Measurements from ENCODE around the gene TSPAN18. TPM values are rescaled to one million over a fixed set of nuclear protein-coding genes. Genes with fewer than 3 reads are reported as not detected.
"Not testable (repeated sequence)": the region's sequence is repeated elsewhere in the genome, so short reads cannot be mapped to it uniquely, and the experiment has no call there.

The TSPAN18 gene
- total RNA-seq, 1 experiment from 2014 or later: not detected

GRCh38 chr11:44858796-44859527, 132.2 kb downstream of the TSPAN18 start:
- no peak for DNase-seq (ENCODE audit: low read depth, low spot score)
- in situ Hi-C loops (cut with HindIII; ENCODE audit: low pct_unique_long_range_greater_than_20kb, low sequenced_read_pairs): no loop called here

DNA sequence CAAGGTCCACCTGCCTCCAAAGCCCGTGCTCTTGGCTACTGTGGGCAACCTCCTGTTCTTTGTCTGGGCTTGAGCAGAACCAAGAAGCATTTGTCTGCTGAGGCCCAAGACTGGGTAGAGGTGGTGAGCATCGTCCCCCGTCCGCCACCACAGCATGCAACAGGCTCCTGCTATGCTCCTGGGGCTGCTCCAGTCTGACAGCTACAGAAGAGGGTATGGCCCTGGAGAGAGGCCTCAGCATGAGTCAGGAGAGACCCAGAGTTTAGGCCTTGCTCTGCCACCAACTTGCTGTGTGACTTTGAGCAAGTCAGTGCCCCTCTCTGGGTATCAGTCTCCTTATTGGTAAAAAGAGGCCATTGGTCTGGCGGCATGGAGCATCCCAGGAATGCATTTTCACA, 132.8 kb downstream of the TSPAN18 start:
- DNase-seq (ENCODE audit: low read depth, low spot score): no peak
- in situ Hi-C loops (cut with HindIII; ENCODE audit: low pct_unique_long_range_greater_than_20kb, low sequenced_read_pairs): no loop called here

DNA sequence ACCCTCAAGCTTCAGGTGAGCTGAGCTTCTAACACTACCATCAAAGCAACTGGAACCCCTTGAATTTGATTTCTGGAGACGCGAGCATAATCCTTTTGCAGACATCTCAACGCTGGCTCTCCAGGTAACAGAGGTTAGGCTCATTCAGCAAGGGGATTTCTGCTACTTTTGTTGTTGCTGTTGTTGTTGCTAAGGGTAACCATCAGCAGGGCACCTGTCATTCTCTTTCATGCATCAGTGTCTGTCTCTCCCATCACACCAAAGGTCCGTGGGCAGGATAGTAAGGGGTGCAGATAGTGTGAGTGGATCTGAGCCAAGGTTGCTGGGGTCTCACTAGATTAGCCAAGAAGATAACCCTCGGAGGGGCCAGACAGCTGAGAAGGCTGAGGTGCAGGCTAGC, 133.6 kb downstream of the TSPAN18 start:
- in situ Hi-C loops (cut with HindIII; ENCODE audit: low pct_unique_long_range_greater_than_20kb, low sequenced_read_pairs): no loop called here
- DNase-seq (ENCODE audit: low read depth, low spot score): no peak

DNA sequence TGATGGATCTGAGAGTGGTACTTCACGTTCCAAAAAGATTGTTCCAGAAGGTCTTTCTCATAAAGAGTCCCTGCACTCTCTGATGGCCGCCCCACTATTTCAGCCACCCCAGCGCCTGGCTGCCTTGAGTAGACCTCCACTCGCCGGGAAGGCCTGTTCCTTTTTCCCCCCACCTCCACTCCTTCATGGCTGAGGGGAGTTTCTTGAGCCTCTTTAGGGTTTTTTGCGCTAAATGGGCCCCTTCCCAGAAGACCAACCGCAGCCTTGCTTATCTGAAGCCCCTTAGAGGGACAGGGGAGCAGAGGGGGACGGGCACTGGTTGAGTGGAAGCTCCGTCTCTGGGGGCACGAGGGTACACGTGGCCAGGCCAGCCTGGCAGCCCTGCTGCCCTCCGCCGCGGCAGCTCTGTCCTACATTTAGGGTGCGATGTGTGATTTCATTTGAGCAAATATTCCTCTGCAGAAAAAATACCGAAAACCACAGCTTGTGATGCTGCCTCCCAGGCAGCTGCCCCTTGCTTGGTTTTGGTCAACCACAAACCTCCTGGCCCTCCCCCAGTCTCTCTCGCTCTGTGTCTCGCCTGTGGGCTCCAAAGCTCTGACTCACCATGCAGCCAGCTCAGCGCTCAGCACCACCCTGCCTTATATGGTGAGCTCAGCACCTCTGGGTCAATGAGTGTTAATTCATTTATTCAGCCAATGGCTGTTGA, 135.2 kb downstream of the TSPAN18 start:
- DNase-seq (ENCODE audit: low read depth, low spot score): peak; percentile 69

DNA sequence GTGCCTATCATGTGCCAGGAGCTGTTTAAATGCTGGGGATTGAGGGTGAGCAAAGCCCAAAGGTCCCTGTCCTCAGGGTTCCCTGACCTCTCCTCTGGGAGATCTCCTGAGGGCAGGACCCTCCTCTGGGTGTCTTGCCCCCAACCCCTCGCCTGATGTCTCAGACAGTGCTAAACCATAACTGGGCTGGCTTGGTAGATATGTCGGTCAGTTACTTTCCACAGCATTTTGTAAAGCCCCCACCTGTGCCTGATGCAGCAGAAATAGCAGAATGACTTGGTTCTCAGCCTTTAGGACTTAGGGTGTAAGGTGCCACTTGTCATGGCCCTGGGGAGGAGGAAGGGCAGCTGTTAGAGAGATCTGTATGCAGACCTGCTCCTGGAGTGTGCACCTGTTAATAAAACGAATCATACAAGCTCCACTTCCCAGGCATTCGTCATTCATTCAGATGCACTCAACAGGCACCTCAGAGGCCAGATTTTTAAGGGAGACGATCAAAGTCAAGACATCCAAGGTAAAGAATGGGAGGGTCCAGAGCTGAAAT, 135.9 kb downstream of the TSPAN18 start:
- DNase-seq (ENCODE audit: low read depth, low spot score): no peak
- in situ Hi-C loops (cut with HindIII; ENCODE audit: low pct_unique_long_range_greater_than_20kb, low sequenced_read_pairs): no loop called here

More for the DNA sequence above, 135.2 kb downstream of the TSPAN18 start:
- in situ Hi-C loops (cut with HindIII; ENCODE audit: low pct_unique_long_range_greater_than_20kb, low sequenced_read_pairs): no loop called here

- in situ Hi-C loops (cut with HindIII; ENCODE audit: low pct_unique_long_range_greater_than_20kb, low sequenced_read_pairs): no loop called here
- no peak for DNase-seq (ENCODE audit: low read depth, low spot score)
These were observed 136.5 kb downstream of the TSPAN18 start for GRCh38 chr11:44863231-44863630.

- no peak for DNase-seq (ENCODE audit: low read depth, low spot score)
- in situ Hi-C loops (cut with HindIII; ENCODE audit: low pct_unique_long_range_greater_than_20kb, low sequenced_read_pairs): no loop called here
These were observed 139.1 kb downstream of the TSPAN18 start for GRCh38 chr11:44865866-44866272.

- DNase-seq (ENCODE audit: low read depth, low spot score): no peak
- in situ Hi-C loops (cut with HindIII; ENCODE audit: low pct_unique_long_range_greater_than_20kb, low sequenced_read_pairs): no loop called here
These were observed 139.5 kb downstream of the TSPAN18 start for GRCh38 chr11:44866286-44866685.

DNA sequence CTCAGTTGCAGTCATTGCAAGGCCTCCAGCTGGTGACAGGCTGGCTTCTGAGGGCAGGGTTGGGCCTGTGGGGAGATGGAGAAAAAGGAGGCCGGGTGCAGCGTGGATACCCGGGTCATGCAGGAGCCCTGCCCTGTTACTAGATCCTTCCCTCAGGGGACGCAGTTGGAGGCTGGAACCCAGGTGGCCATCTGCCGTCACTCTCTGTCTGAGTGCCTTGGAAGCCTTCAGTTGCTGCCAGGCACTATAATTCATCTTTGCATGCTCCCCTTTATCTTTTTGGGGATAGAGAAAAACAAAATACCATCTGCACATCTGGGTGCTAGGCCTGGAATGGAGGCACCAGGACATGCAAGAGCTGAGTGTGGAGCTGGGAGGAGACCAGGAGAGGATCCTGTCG, 141.3 kb downstream of the TSPAN18 start:
- in situ Hi-C loops (cut with HindIII; ENCODE audit: low pct_unique_long_range_greater_than_20kb, low sequenced_read_pairs): no loop called here

GRCh38 chr11:44868455-44869421, 142.0 kb downstream of the TSPAN18 start:
- DNase-seq (ENCODE audit: low read depth, low spot score): no peak
- in situ Hi-C loops (cut with HindIII; ENCODE audit: low pct_unique_long_range_greater_than_20kb, low sequenced_read_pairs): no loop called here

More for the DNA sequence above, 141.3 kb downstream of the TSPAN18 start:
- DNase-seq (ENCODE audit: low read depth, low spot score): no peak

DNA sequence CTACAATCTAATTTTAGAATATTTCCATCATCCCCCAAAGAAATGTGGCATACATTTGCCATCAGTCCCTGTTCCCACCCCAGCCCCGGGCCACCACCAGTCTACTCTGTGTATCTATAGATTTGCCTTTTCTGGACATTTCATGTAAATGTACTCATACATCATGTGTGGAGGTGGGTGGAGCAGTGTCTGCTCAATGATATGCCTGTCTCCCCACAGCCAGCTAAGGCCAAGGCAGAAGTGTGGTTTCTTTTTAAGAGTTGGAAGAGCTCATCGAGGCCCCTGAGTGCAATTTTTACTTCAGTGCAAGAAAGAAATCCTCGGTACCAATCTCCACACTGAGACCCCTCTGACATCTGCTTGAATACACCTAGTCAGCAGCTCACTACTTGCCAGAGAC, 143.4 kb downstream of the TSPAN18 start:
- DNase-seq (ENCODE audit: low read depth, low spot score): no peak
- in situ Hi-C loops (cut with HindIII; ENCODE audit: low pct_unique_long_range_greater_than_20kb, low sequenced_read_pairs): no loop called here

- DNase-seq (ENCODE audit: low read depth, low spot score): no peak
- in situ Hi-C loops (cut with HindIII; ENCODE audit: low pct_unique_long_range_greater_than_20kb, low sequenced_read_pairs): no loop called here
These were observed 143.9 kb downstream of the TSPAN18 start for GRCh38 chr11:44870615-44871176.

DNA sequence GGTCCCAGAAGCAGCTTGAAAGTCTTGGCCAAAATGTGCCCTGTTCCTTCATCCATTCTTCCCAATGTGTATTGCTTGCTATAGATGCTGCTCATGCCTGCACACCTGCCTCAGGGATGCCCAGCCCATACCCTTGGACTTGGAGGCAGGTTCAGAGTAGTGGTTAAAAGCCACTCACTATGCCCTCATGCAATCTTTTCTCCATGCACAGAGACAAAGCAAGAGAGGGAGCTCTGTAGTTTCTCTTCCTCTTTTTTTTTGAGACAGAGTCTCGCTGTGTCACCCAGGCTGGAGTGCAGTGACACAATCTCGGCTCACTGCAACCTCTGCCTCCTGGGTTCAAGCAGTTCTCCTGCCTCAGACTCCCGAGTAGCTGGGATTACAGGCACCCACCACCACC, 144.9 kb downstream of the TSPAN18 start:
- in situ Hi-C loops (cut with HindIII; ENCODE audit: low pct_unique_long_range_greater_than_20kb, low sequenced_read_pairs); DNase-seq (ENCODE audit: low read depth, low spot score): not testable (repeated sequence)

- no peak for DNase-seq (ENCODE audit: low read depth, low spot score)
- in situ Hi-C loops (cut with HindIII; ENCODE audit: low pct_unique_long_range_greater_than_20kb, low sequenced_read_pairs): no loop called here
These were observed 145.8 kb downstream of the TSPAN18 start for GRCh38 chr11:44872556-44872955.

GRCh38 chr11:44873537-44873936, 146.8 kb downstream of the TSPAN18 start:
- no peak for DNase-seq (ENCODE audit: low read depth, low spot score)
- in situ Hi-C loops (cut with HindIII; ENCODE audit: low pct_unique_long_range_greater_than_20kb, low sequenced_read_pairs): no loop called here

- in situ Hi-C loops (cut with HindIII; ENCODE audit: low pct_unique_long_range_greater_than_20kb, low sequenced_read_pairs): no loop called here
- no peak for DNase-seq (ENCODE audit: low read depth, low spot score)
These were observed 147.5 kb downstream of the TSPAN18 start for GRCh38 chr11:44874284-44874683.

DNA sequence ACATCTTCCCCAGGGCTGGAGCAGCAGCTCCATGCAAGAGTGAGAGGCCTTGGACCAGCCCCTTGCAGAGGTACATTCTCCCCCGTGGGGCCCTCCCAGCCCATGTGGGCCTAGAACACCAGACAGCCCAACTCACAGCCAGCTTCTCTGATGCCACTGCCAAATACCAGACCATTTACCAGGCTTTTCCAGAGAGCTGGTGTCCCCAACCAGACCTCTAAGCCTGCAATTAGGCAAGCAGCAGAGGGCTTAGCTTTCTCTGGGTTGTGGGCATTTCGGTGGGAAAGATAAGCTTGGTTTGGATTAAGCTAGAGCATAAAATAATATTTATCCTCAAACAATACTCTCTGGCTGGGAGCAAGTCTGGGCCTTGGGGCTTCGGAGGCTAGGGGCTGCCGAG, 148.3 kb downstream of the TSPAN18 start:
- in situ Hi-C loops (cut with HindIII; ENCODE audit: low pct_unique_long_range_greater_than_20kb, low sequenced_read_pairs): no loop called here
- no peak for DNase-seq (ENCODE audit: low read depth, low spot score)

Data from SK-MEL-5 (cell line).